AML-193 (cell line): ENCODE results near the gene MYO5B.

ENCODE experiments used
- DNase-seq, 2 experiments: peaks; one replicate each; lab custom pipeline; 2025; lab: John Stamatoyannopoulos, UW

MYO5B gene

GRCh38 chr18:50144540-50144939, 50.4 kb downstream of the MYO5B start:
- DNase-seq, result no peak

- no peak for DNase-seq
Measured at GRCh38 chr18:50143886-50144285, 51.1 kb downstream of the MYO5B start.

- DNase-seq, result no peak
Measured at GRCh38 chr18:50143294-50143693, 51.7 kb downstream of the MYO5B start.

- no peak for DNase-seq
Measured at GRCh38 chr18:50142441-50143120, 52.4 kb downstream of the MYO5B start.

GRCh38 chr18:50138181-50139064, 56.5 kb downstream of the MYO5B start:
- DNase-seq, result no peak

GRCh38 chr18:50135903-50136302, 59.0 kb downstream of the MYO5B start:
- DNase-seq, result no peak

GRCh38 chr18:50133526-50133925, 61.4 kb downstream of the MYO5B start:
- DNase-seq, result no peak

GRCh38 chr18:50131591-50131990, 63.4 kb downstream of the MYO5B start:
- DNase-seq, result no peak

GRCh38 chr18:50128506-50129271, 66.3 kb downstream of the MYO5B start:
- no peak for DNase-seq

GRCh38 chr18:50127516-50128210, 67.3 kb downstream of the MYO5B start:
- no peak for DNase-seq

GRCh38 chr18:50126471-50126870, 68.5 kb downstream of the MYO5B start:
- DNase-seq, result no peak

- DNase-seq, result no peak
Measured at GRCh38 chr18:50125456-50125855, 69.5 kb downstream of the MYO5B start.

- DNase-seq, result no peak
Measured at GRCh38 chr18:50119296-50119695, 75.7 kb downstream of the MYO5B start.

GRCh38 chr18:50117863-50118262, 77.1 kb downstream of the MYO5B start:
- DNase-seq, result no peak

- DNase-seq, result no peak
Measured at GRCh38 chr18:50115095-50115494, 79.9 kb downstream of the MYO5B start.

- DNase-seq, result no peak
Measured at GRCh38 chr18:50114448-50114847, 80.5 kb downstream of the MYO5B start.

- no peak for DNase-seq
Measured at GRCh38 chr18:50113726-50114125, 81.2 kb downstream of the MYO5B start.

GRCh38 chr18:50111398-50111797, 83.5 kb downstream of the MYO5B start:
- DNase-seq, result no peak

GRCh38 chr18:50107468-50107977, 87.4 kb downstream of the MYO5B start:
- no peak for DNase-seq

- no peak for DNase-seq
Measured at GRCh38 chr18:50105027-50105426, 89.9 kb downstream of the MYO5B start.

- no peak for DNase-seq
Measured at GRCh38 chr18:50104421-50104820, 90.5 kb downstream of the MYO5B start.
